Measurements from ENCODE around the gene GCAT.
A peak's percentile ranks its signal among the peaks of the same experiment; 100 is the strongest.

The GCAT gene

GRCh38 chr22:37769056-37769455 lies 38.7 kb upstream of the GCAT start:
- no peak overlapping the region for H3K9ac ChIP-seq (ENCODE audit: low read length)
- no peak overlapping the region for H3K4me3 ChIP-seq (ENCODE audit: low read depth in 1 of 2, low read length in 2 of 2)
- no peak overlapping the region for H3K27ac ChIP-seq (ENCODE audit: low read depth, low read length)
- peaks cover 11% of the 10 kb centered on the region for H3K4me1 ChIP-seq (ENCODE audit: insufficient read depth, low read length)
- H3K36me3 ChIP-seq (ENCODE audit: insufficient read depth, low read length), result peaks cover 53% of the 10 kb centered on the region
- no peaks in the 10 kb centered on the region for H3K27me3 ChIP-seq (ENCODE audit: control insufficient read depth in 1 of 2, insufficient read depth in 2 of 2, low read length in 2 of 2)
- H3K9me3 ChIP-seq (ENCODE audit: low read length), result no peaks in the 10 kb centered on the region

GRCh38 chr22:37771081-37771480 lies 36.7 kb upstream of the GCAT start:
- Histone ChIP-seq H3K9ac (ENCODE audit: low read length) (no peak overlapping the region), H3K27me3 (ENCODE audit: control insufficient read depth in 1 of 2, insufficient read depth in 2 of 2, low read length in 2 of 2) (no peaks in the 10 kb centered on the region)

GRCh38 chr22:37771702-37772427 lies 35.9 kb upstream of the GCAT start:
- no peak overlapping the region for H3K27ac ChIP-seq (ENCODE audit: low read depth, low read length)
- no peak overlapping the region for H3K4me3 ChIP-seq (ENCODE audit: low read depth in 1 of 2, low read length in 2 of 2)
- H3K9me3 ChIP-seq (ENCODE audit: low read length), result no peaks in the 10 kb centered on the region
- no peak overlapping the region for H3K9ac ChIP-seq (ENCODE audit: low read length)
- peaks cover 54% of the 10 kb centered on the region for H3K36me3 ChIP-seq (ENCODE audit: insufficient read depth, low read length)
- H3K4me1 ChIP-seq (ENCODE audit: insufficient read depth, low read length), result no peaks in the 10 kb centered on the region
- no peaks in the 10 kb centered on the region for H3K27me3 ChIP-seq (ENCODE audit: control insufficient read depth in 1 of 2, insufficient read depth in 2 of 2, low read length in 2 of 2)

More at GRCh38 chr22:37771081-37771480, 36.7 kb upstream of the GCAT start:
- Histone ChIP-seq H3K4me3 (ENCODE audit: low read depth in 1 of 2, low read length in 2 of 2) (no peak overlapping the region), H3K4me1 (ENCODE audit: insufficient read depth, low read length) (no peaks in the 10 kb centered on the region), H3K27ac (ENCODE audit: low read depth, low read length) (no peak overlapping the region), H3K9me3 (ENCODE audit: low read length) (no peaks in the 10 kb centered on the region), H3K36me3 (ENCODE audit: insufficient read depth, low read length) (peaks cover 54% of the 10 kb centered on the region)

- peaks cover 4% of the 10 kb centered on the region for H3K4me1 ChIP-seq (ENCODE audit: insufficient read depth, low read length)
- no peak overlapping the region for H3K4me3 ChIP-seq (ENCODE audit: low read depth in 1 of 2, low read length in 2 of 2)
- no peaks in the 10 kb centered on the region for H3K27me3 ChIP-seq (ENCODE audit: control insufficient read depth in 1 of 2, insufficient read depth in 2 of 2, low read length in 2 of 2)
- H3K9me3 ChIP-seq (ENCODE audit: low read length), result no peaks in the 10 kb centered on the region
- H3K27ac ChIP-seq (ENCODE audit: low read depth, low read length), result no peak overlapping the region
- no peak overlapping the region for H3K9ac ChIP-seq (ENCODE audit: low read length)
- H3K36me3 ChIP-seq (ENCODE audit: insufficient read depth, low read length), result peaks cover 31% of the 10 kb centered on the region
These were observed 33.0 kb upstream of the GCAT start for GRCh38 chr22:37774728-37775127.

GRCh38 chr22:37775785-37776638 lies 31.7 kb upstream of the GCAT start:
- Histone ChIP-seq H3K9ac (ENCODE audit: low read length) (no peak overlapping the region), H3K9me3 (ENCODE audit: low read length) (no peaks in the 10 kb centered on the region), H3K4me1 (ENCODE audit: insufficient read depth, low read length) (peaks cover 4% of the 10 kb centered on the region), H3K27ac (ENCODE audit: low read depth, low read length) (no peak overlapping the region), H3K4me3 (ENCODE audit: low read depth in 1 of 2, low read length in 2 of 2) (no peak overlapping the region), H3K36me3 (ENCODE audit: insufficient read depth, low read length) (peaks cover 29% of the 10 kb centered on the region), H3K27me3 (ENCODE audit: control insufficient read depth in 1 of 2, insufficient read depth in 2 of 2, low read length in 2 of 2) (no peaks in the 10 kb centered on the region)

GRCh38 chr22:37776639-37777005 lies 31.1 kb upstream of the GCAT start:
- H3K9ac ChIP-seq (ENCODE audit: low read length), result no peak overlapping the region
- no peaks in the 10 kb centered on the region for H3K9me3 ChIP-seq (ENCODE audit: low read length)
- H3K36me3 ChIP-seq (ENCODE audit: insufficient read depth, low read length), result peaks cover 23% of the 10 kb centered on the region
- H3K27ac ChIP-seq (ENCODE audit: low read depth, low read length), result peak overlapping the region; percentile 32
- no peak overlapping the region for H3K4me3 ChIP-seq (ENCODE audit: low read depth in 1 of 2, low read length in 2 of 2)
- peaks cover 4% of the 10 kb centered on the region for H3K4me1 ChIP-seq (ENCODE audit: insufficient read depth, low read length)
- no peaks in the 10 kb centered on the region for H3K27me3 ChIP-seq (ENCODE audit: control insufficient read depth in 1 of 2, insufficient read depth in 2 of 2, low read length in 2 of 2)

GRCh38 chr22:37777122-37777687 lies 30.5 kb upstream of the GCAT start:
- no peaks in the 10 kb centered on the region for H3K9me3 ChIP-seq (ENCODE audit: low read length)
- peaks cover 17% of the 10 kb centered on the region for H3K36me3 ChIP-seq (ENCODE audit: insufficient read depth, low read length)
- no peak overlapping the region for H3K27ac ChIP-seq (ENCODE audit: low read depth, low read length)
- peaks cover 4% of the 10 kb centered on the region for H3K4me1 ChIP-seq (ENCODE audit: insufficient read depth, low read length)
- H3K4me3 ChIP-seq (ENCODE audit: low read depth in 1 of 2, low read length in 2 of 2), result no peak overlapping the region
- H3K9ac ChIP-seq (ENCODE audit: low read length), result no peak overlapping the region
- no peaks in the 10 kb centered on the region for H3K27me3 ChIP-seq (ENCODE audit: control insufficient read depth in 1 of 2, insufficient read depth in 2 of 2, low read length in 2 of 2)

- Histone ChIP-seq H3K9ac (ENCODE audit: low read length) (no peak overlapping the region), H3K27ac (ENCODE audit: low read depth, low read length) (no peak overlapping the region), H3K27me3 (ENCODE audit: control insufficient read depth in 1 of 2, insufficient read depth in 2 of 2, low read length in 2 of 2) (no peaks in the 10 kb centered on the region), H3K36me3 (ENCODE audit: insufficient read depth, low read length) (peaks cover 6% of the 10 kb centered on the region), H3K9me3 (ENCODE audit: low read length) (no peaks in the 10 kb centered on the region), H3K4me1 (ENCODE audit: insufficient read depth, low read length) (peaks cover 4% of the 10 kb centered on the region), H3K4me3 (ENCODE audit: low read depth in 1 of 2, low read length in 2 of 2) (no peak overlapping the region)
These were observed 29.2 kb upstream of the GCAT start for GRCh38 chr22:37778370-37779009.

GRCh38 chr22:37781434-37782059 lies 26.2 kb upstream of the GCAT start:
- Histone ChIP-seq H3K36me3 (ENCODE audit: insufficient read depth, low read length) (no peaks in the 10 kb centered on the region), H3K27me3 (ENCODE audit: control insufficient read depth in 1 of 2, insufficient read depth in 2 of 2, low read length in 2 of 2) (no peaks in the 10 kb centered on the region), H3K4me1 (ENCODE audit: insufficient read depth, low read length) (peaks cover 4% of the 10 kb centered on the region), H3K9me3 (ENCODE audit: low read length) (no peaks in the 10 kb centered on the region), H3K9ac (ENCODE audit: low read length) (no peak overlapping the region), H3K4me3 (ENCODE audit: low read depth in 1 of 2, low read length in 2 of 2) (no peak overlapping the region), H3K27ac (ENCODE audit: low read depth, low read length) (no peak overlapping the region)

- Histone ChIP-seq H3K9ac (ENCODE audit: low read length) (no peak overlapping the region), H3K27me3 (ENCODE audit: control insufficient read depth in 1 of 2, insufficient read depth in 2 of 2, low read length in 2 of 2) (no peaks in the 10 kb centered on the region), H3K27ac (ENCODE audit: low read depth, low read length) (no peak overlapping the region)
These were observed 25.2 kb upstream of the GCAT start for GRCh38 chr22:37782340-37783168.

More at GRCh38 chr22:37782340-37783168, 25.2 kb upstream of the GCAT start:
- no peak overlapping the region for H3K4me3 ChIP-seq (ENCODE audit: low read depth in 1 of 2, low read length in 2 of 2)
- no peaks in the 10 kb centered on the region for H3K9me3 ChIP-seq (ENCODE audit: low read length)
- H3K4me1 ChIP-seq (ENCODE audit: insufficient read depth, low read length), result no peaks in the 10 kb centered on the region
- H3K36me3 ChIP-seq (ENCODE audit: insufficient read depth, low read length), result no peaks in the 10 kb centered on the region
